Heart left ventricle (tissue), 16 donors: ENCODE results near the gene SLC9A5. TPM values are rescaled to one million over a fixed set of nuclear protein-coding genes. Genes with fewer than 3 reads are reported as not detected.

Experiments
- ATAC-seq, 4 donors: fragments of 200-7000 bp; cut with Tn5 transposase; one replicate each; pipeline ENCODE4 v1.9.1; 2020 to 2022; ENCODE audit warnings: moderate library complexity in 4 of 4, mild to moderate bottlenecking in 3 of 4, moderate number of reproducible peaks in 1 of 4
- DNase-seq, 5 donors: peaks; one replicate each; pipeline ENCODE4 v3.0.0-alpha.2; 2020
- H3K27ac ChIP-seq, 12 donors: fragments of 200-600 bp; sonication (generic) in 4 of 12; one replicate each; pipeline versions ENCODE4 v1.5.0 to v1.8.0; 2016 to 2022; ENCODE audit warnings: mild to moderate bottlenecking in 2 of 12
- H3K27me3 ChIP-seq, 9 donors: fragments of 200-600 bp; sonication (generic) in 2 of 9; one replicate each; pipeline versions ENCODE4 v1.5.1 to v1.8.0; 2016 to 2022; ENCODE audit warnings: mild to moderate bottlenecking in 3 of 9
- H3K36me3 ChIP-seq, 9 donors: fragments of 200-600 bp; sonication (generic) in 2 of 9; one replicate each; pipeline versions ENCODE4 v1.5.0 to v1.8.0; 2018 to 2022; ENCODE audit warnings: mild to moderate bottlenecking in 2 of 9
- H3K4me1 ChIP-seq, 12 donors: fragments of 200-600 bp; sonication (generic) in 4 of 12; one replicate each; pipeline versions ENCODE4 v1.5.0 to v1.8.0; 2016 to 2022; ENCODE audit warnings: mild to moderate bottlenecking in 3 of 12
- H3K4me3 ChIP-seq, 12 donors: fragments of 200-600 bp; sonication (generic) in 4 of 12; one replicate each; pipeline versions ENCODE4 v1.5.0 to v1.8.0; 2017 to 2022; ENCODE audit warnings: mild to moderate bottlenecking in 9 of 12, moderate library complexity in 4 of 12
- H3K9me3 ChIP-seq, 12 donors: fragments of 200-600 bp; sonication (generic) in 4 of 12; one replicate each; pipeline versions ENCODE4 v1.5.0 to v1.8.0; 2016 to 2022; ENCODE audit warnings: mild to moderate bottlenecking in 1 of 12
- POLR2A ChIP-seq, 2 donors: fragments of 450-650 bp; IDR thresholded peaks; one replicate each; pipeline ENCODE4 v1.6.1; 2017; ENCODE audit warnings: antibody characterized with exemption in 2 of 2, mild to moderate bottlenecking in 2 of 2, moderate library complexity in 2 of 2
- WGBS, 4 donors: extraction: QIAGEN DNeasy Blood & Tissue Kit in 2 of 4; methylation state at CpG; one replicate each; pipeline versions ENCODE4 v1.1.5 to v1.1.7; 2013 to 2018; 5-methylcytosine and 5-hydroxymethylcytosine counted together
- intact Hi-C, 10 donors: fragments of 100-400 bp; cut with DNase I; formaldehyde crosslinking; loops; one replicate each; pipeline versions ENCODE4 v1.11.1 to v1.14.2; 2022
- polyA plus RNA-seq, 2 donors: library from polyadenylated mRNA; stranded (reverse); fragments of 200-250 nt; gene quantifications; one replicate each; pipeline ENCODE4 v1.2.3, GENCODE V29; 2013
- total RNA-seq, 9 donors: library from RNA; depleted of rRNA in 2 of 9; stranded (reverse); fragments of >200 nt in 2 of 9; fragmentation: NEBNext Ultra II Directional in 3 of 9; extraction: Animal tissue kit (Norgen Biotek cat#: 25700) in 3 of 9; gene quantifications; one replicate each; pipeline versions ENCODE4 v1.1.0 to v1.2.4, GENCODE V29; 2016 to 2023
- TF ChIP-seq, protein P1 (sequence below), 12 donors: fragments of 200-600 bp; sonication (generic) in 4 of 12; IDR thresholded peaks; one replicate each; pipeline versions ENCODE4 v1.5.0 to v1.8.0; 2018 to 2022; ENCODE audit warnings: antibody characterized with exemption in 12 of 12, mild to moderate bottlenecking in 5 of 12
- donor health status: ischemic (EF 13 %, LVEDD 7.1; RV severe dilation, severe dysfunction).
- donor health status: healthy with polysubstance abuse.
- donor health status: DM: no; HTN: yes; CAD: no.
- donor health status: DM: no; HTN: no; CAD: no.
- donor health status: ischemic (EF 25% LVEDD 6.9; RV normal size, moderate dysfunction).
- donor health status: ischemic (EF 25% LVEDD 5.7; RV mildly dilated, moderate dysfunction).
- donor health status: healthy.
- donor health status: DM: yes; HTN: yes; CAD: no.
- donor health status: ischemic (EF 35%, LVEDD 5.7; RV mildly dilated, moderate dysfunction).
- donor health status: nonischemic (EF 11% LVEDD 7.7; RV severe dilation, severe dysfunction).
- donor health status: DM: yes; HTN: yes; CAD: no.
- donor health status: PGD.
- donor health status: ischemic (EF 29% LVEDD 5.4; RV normal size, mild dysfunction).
- donor health status: nonischemic (EF 23%, LVEDD 6.1; RV moderate dilation, normal function).

The SLC9A5 gene
- total and polyA plus RNA-seq, 11 donors, result 0.16 to 2.0 (median 1.2) TPM

DNA sequence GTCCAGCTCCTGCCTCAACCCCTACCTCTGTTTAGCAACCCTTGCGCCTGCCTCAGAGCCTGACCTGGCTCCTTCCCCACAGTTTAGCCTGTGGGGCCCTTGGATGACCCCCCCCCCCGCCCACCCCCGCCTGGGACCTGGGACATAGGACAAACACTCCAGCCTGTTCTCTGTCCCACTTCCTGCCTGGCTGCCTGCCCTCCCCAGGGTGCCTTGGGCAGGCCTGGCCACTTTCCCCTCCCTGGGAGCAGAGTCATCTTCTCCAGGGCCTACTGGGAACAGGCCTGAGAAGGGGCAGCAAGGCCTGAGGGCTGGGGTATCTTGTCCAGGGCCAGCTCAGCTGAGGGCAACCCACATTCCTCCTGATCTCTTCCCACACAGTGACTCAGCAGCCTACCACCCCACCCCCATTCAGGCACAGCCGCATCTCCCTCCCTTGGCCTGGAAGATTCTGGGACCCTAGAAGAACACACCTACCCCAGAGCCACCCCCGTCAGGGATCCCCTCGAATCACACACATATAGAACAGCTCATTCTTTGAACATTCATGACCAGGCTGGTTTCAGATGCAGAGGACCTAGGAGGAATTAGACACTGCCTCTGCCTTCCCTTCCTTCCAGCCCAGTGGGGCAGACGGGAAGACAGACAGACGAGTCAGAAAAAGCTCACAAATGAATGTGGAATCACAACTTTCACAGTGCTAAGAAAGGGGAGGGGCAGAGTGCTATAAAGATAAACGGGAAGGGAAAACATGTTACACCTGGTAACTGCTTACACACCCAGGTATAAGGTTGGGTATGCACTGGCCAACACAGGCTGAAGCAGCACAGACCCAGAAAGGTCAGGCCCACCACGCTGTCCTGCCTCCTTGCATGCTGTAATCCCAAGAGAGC lies 7.5 kb upstream of the SLC9A5 start:
- Histone ChIP-seq H3K27me3 (no peaks in the 10 kb centered on the region), H3K36me3 (peaks cover 0 to 41% (median 34%) of the 10 kb centered on the region in 9 donors), H3K27ac (peak overlapping the region; percentile 76 to 100 (median 94)), H3K9me3 (no peaks in the 10 kb centered on the region), H3K4me3 (no peak overlapping the region), H3K4me1 (peaks cover 35 to 67% (median 59%) of the 10 kb centered on the region in 12 donors)
- 43 to 59% (median 50%) methylated on average over 9 to 10 of the region's 10 CpGs for WGBS, 4 donors
- ATAC-seq, result peak; percentile 44 to 56 (median 47)
- DNase-seq, result peak; percentile 74 to 89 (median 86)
- intact Hi-C loops, result no loop called here
- TF ChIP-seq POLR2A (IDR thresholded peaks at IDR 0.05), result no peak
- TF ChIP-seq, protein P1, sequence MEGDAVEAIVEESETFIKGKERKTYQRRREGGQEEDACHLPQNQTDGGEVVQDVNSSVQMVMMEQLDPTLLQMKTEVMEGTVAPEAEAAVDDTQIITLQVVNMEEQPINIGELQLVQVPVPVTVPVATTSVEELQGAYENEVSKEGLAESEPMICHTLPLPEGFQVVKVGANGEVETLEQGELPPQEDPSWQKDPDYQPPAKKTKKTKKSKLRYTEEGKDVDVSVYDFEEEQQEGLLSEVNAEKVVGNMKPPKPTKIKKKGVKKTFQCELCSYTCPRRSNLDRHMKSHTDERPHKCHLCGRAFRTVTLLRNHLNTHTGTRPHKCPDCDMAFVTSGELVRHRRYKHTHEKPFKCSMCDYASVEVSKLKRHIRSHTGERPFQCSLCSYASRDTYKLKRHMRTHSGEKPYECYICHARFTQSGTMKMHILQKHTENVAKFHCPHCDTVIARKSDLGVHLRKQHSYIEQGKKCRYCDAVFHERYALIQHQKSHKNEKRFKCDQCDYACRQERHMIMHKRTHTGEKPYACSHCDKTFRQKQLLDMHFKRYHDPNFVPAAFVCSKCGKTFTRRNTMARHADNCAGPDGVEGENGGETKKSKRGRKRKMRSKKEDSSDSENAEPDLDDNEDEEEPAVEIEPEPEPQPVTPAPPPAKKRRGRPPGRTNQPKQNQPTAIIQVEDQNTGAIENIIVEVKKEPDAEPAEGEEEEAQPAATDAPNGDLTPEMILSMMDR (IDR thresholded peaks at IDR 0.05), result no peak

DNA sequence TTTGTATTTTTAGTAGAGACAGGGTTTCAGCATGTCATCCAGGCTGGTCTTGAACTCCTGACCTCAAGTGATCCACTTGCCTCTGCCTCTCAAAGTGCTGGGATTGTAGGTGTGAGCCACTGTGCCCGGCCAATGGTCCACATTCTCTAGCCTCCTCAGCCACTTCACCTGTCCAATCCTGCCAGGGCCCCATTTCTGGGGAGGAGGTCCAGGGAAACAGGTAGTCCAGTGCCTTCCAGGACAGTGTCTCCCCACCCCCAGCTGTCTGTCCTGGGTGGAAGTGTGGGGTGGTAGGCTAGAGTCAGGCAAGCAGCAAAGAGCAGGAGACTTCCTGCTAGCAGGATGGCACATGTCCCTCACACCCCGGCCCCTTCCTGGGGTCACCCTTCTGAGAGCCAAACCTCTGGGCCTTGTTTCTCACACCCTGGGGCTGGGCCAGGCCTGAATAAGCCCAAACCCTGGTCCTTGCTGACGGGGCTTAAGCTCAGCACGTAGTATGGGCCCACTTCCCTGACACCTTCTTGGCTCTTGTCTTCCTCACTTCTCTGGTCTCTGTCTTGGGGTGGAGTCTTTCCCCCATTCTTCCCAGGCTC lies 6.5 kb upstream of the SLC9A5 start:
- WGBS, 4 donors, result 51 to 68% (median 57%) methylated on average over 4 of the region's 4 CpGs
- Histone ChIP-seq H3K27me3 (no peaks in the 10 kb centered on the region), H3K36me3 (peaks cover 0 to 33% (median 25%) of the 10 kb centered on the region in 9 donors), H3K4me3 (no peak overlapping the region), H3K27ac (peak overlapping the region; percentile 76 to 100 (median 94)), H3K4me1 (peaks cover 35 to 73% (median 59%) of the 10 kb centered on the region in 12 donors), H3K9me3 (no peaks in the 10 kb centered on the region)
- peak in 3 of 5 donors; percentile 31 to 60 (median 42) for DNase-seq
- ATAC-seq, result no peak
- no peak for TF ChIP-seq POLR2A (IDR thresholded peaks at IDR 0.05)
- TF ChIP-seq, protein P1 (IDR thresholded peaks at IDR 0.05), result no peak
- intact Hi-C loops, result no loop called here

DNA sequence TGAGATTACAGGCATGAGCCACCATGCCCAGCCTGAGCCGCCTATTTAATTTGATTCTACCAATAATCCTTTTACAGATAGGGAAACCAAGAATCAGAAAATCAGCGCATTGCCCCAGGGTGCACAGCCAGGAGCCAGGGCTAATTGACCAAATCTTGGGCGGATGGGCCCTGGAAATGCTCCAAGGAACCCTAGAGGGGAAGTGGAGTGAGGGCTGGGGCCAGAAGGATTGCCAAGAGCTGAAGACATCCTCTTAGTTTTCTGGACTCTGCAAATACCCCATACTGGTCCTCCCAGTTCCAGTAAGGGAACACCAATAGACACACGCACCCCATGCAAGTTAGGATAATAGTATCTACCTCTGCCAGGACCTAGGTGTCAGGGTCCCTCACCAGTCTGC lies 5.3 kb upstream of the SLC9A5 start:
- Histone ChIP-seq H3K4me3 (peak overlapping the region in 1 of 12 donors; percentile 94), H3K27ac (peak overlapping the region; percentile 82 to 100 (median 94)), H3K4me1 (peaks cover 39 to 82% (median 67%) of the 10 kb centered on the region in 12 donors), H3K36me3 (peaks cover 0 to 20% (median 12%) of the 10 kb centered on the region in 9 donors), H3K9me3 (no peaks in the 10 kb centered on the region), H3K27me3 (no peaks in the 10 kb centered on the region)
- intact Hi-C loops, result no loop called here
- 63 to 79% (median 67%) methylated on average over 3 to 4 of the region's 4 CpGs for WGBS, 4 donors
- DNase-seq (peak in 3 of 5 donors; percentile 58 to 67 (median 59)), ATAC-seq (no peak)
- TF ChIP-seq, protein P1 (IDR thresholded peaks at IDR 0.05), result no peak
- no peak for TF ChIP-seq POLR2A (IDR thresholded peaks at IDR 0.05)
